ENCODE results near the gene GPATCH1. TPM values are rescaled to one million over a fixed set of nuclear protein-coding genes. Genes with fewer than 3 reads are reported as not detected.
"Not testable (repeated sequence)": the region's sequence is repeated elsewhere in the genome, so short reads cannot be mapped to it uniquely, and the experiment has no call there.

Gene GPATCH1
- total and polyA plus RNA-seq, 2 of the 13 experiments (the other 11 are each of a cell fraction or from before 2014, with no cell fraction given) = 6.8 to 6.9 TPM

- BruUV-seq (replicated peaks) = no TSS peak
- no peaks in the 10 kb centered on the region for H4K20me1 ChIP-seq (ENCODE audit: insufficient read depth, low read length)
- H2AFZ ChIP-seq (ENCODE audit: low read length) = no peak overlapping the region
- 81% methylated on average over 3 of the region's 4 CpGs for WGBS (ENCODE audit: low lambda C conversion rate)
- H3K4me3 ChIP-seq (replicated peaks in 1 of 3; ENCODE audit: insufficient read depth in 1 of 3, low read depth in 2 of 3, low read length in 3 of 3) = no peak overlapping the region
- FAIRE-seq = no peak
- CTCF ChIA-PET (ENCODE audit: low intra/inter-chr PET ratio, low total read pairs) = no interaction called here
- no peaks in the 10 kb centered on the region for H3K27me3 ChIP-seq (ENCODE audit: control insufficient read depth in 1 of 2, insufficient read depth in 2 of 2, low read length in 2 of 2)
- no peaks in the 10 kb centered on the region for H3K79me2 ChIP-seq (ENCODE audit: insufficient read depth, low read length)
- H3K9ac ChIP-seq (ENCODE audit: insufficient read depth, low read depth, low read length) = no peak overlapping the region
- H3K27ac ChIP-seq (ENCODE audit: extremely low read length, insufficient read depth, low read length) = no peak overlapping the region
- no peaks in the 10 kb centered on the region for H3K9me3 ChIP-seq (ENCODE audit: low read length)
- in situ Hi-C loops (cut with HindIII; ENCODE audit: extremely low pct_ligation_motif_present, low pct_unique_long_range_greater_than_20kb) (no loop called here), intact Hi-C loops (cut with micrococcal nuclease; ENCODE audit: unreplicated experiment) (no loop called here)
- TF ChIP-seq IRF9 (CRISPR knock-in tag; IDR thresholded peaks at IDR 0.05; ENCODE audit: borderline replicate concordance) = no peak
- ATAC-seq = no peak
- H3K4me1 ChIP-seq (ENCODE audit: insufficient read depth, low read length) = peaks cover 45% of the 10 kb centered on the region
- DNase-seq (ENCODE audit: low spot score) = no peak
- no peak overlapping the region for H3K4me2 ChIP-seq (ENCODE audit: low read depth, low read length)
- no peaks in the 10 kb centered on the region for H3K36me3 ChIP-seq (replicated peaks in 1 of 2; ENCODE audit: control insufficient read depth in 1 of 2, insufficient read depth in 2 of 2, low read length in 2 of 2)
- POLR2A ChIA-PET = interaction anchor here (1.2 to 1.6 kb wide), 2 partner anchors 15 to 141 kb away, joined by 3 to 14 read pairs; partner anchors contain the start of gene CEBPA
Observed at GRCh38 chr19:33161201-33161600, 80.2 kb downstream of the GPATCH1 start.

- H3K9ac ChIP-seq (ENCODE audit: insufficient read depth, low read depth, low read length) = no peak overlapping the region
- no peak overlapping the region for H2AFZ ChIP-seq (ENCODE audit: low read length)
- no peaks in the 10 kb centered on the region for H3K27me3 ChIP-seq (ENCODE audit: control insufficient read depth in 1 of 2, insufficient read depth in 2 of 2, low read length in 2 of 2)
- ATAC-seq = no peak
- H3K36me3 ChIP-seq (replicated peaks in 1 of 2; ENCODE audit: control insufficient read depth in 1 of 2, insufficient read depth in 2 of 2, low read length in 2 of 2) = no peaks in the 10 kb centered on the region
- WGBS (ENCODE audit: low lambda C conversion rate) = 81% methylated on average over 6 of the region's 6 CpGs
- POLR2A ChIA-PET = no interaction called here
- no peak overlapping the region for H3K27ac ChIP-seq (ENCODE audit: extremely low read length, insufficient read depth, low read length)
- no TSS peak for BruUV-seq (replicated peaks)
- in situ Hi-C loops (cut with HindIII; ENCODE audit: extremely low pct_ligation_motif_present, low pct_unique_long_range_greater_than_20kb) (no loop called here), intact Hi-C loops (cut with micrococcal nuclease; ENCODE audit: unreplicated experiment) (no loop called here)
- no peaks in the 10 kb centered on the region for H4K20me1 ChIP-seq (ENCODE audit: insufficient read depth, low read length)
- no peaks in the 10 kb centered on the region for H3K79me2 ChIP-seq (ENCODE audit: insufficient read depth, low read length)
- no peak for DNase-seq (ENCODE audit: low spot score)
- H3K4me2 ChIP-seq (ENCODE audit: low read depth, low read length) = no peak overlapping the region
- CTCF ChIA-PET (ENCODE audit: low intra/inter-chr PET ratio, low total read pairs) = no interaction called here
- TF ChIP-seq AKAP8 (CRISPR knock-in tag; IDR thresholded peaks at IDR 0.05) (no peak), PRPF4 (IDR thresholded peaks at IDR 0.05; ENCODE audit: low read depth, low read length, poor library complexity, severe bottlenecking) (no peak), FOXK2 (IDR thresholded peaks at IDR 0.05) (no peak), MTERF4 (CRISPR knock-in tag; IDR thresholded peaks at IDR 0.05) (no peak), POGK (CRISPR knock-in tag; conservative IDR thresholded peaks at IDR 0.05) (no peak)
- FAIRE-seq = no peak
- no peak overlapping the region for H3K4me3 ChIP-seq (replicated peaks in 1 of 3; ENCODE audit: insufficient read depth in 1 of 3, low read depth in 2 of 3, low read length in 3 of 3)
- peaks cover 8% of the 10 kb centered on the region for H3K9me3 ChIP-seq (ENCODE audit: low read length)
- H3K4me1 ChIP-seq (ENCODE audit: insufficient read depth, low read length) = peaks cover 28% of the 10 kb centered on the region
Observed at GRCh38 chr19:33163481-33163880, 82.5 kb downstream of the GPATCH1 start.

- H3K9me3 ChIP-seq (ENCODE audit: low read length); H3K4me2 ChIP-seq (ENCODE audit: low read depth, low read length); CTCF ChIA-PET (ENCODE audit: low intra/inter-chr PET ratio, low total read pairs); BruUV-seq (replicated peaks); H3K4me1 ChIP-seq (ENCODE audit: insufficient read depth, low read length); H3K79me2 ChIP-seq (ENCODE audit: insufficient read depth, low read length); H3K27ac ChIP-seq (ENCODE audit: extremely low read length, insufficient read depth, low read length); FAIRE-seq; ATAC-seq; DNase-seq (ENCODE audit: low spot score); H3K27me3 ChIP-seq (ENCODE audit: control insufficient read depth in 1 of 2, insufficient read depth in 2 of 2, low read length in 2 of 2); H3K9ac ChIP-seq (ENCODE audit: insufficient read depth, low read depth, low read length); H2AFZ ChIP-seq (ENCODE audit: low read length); H3K36me3 ChIP-seq (replicated peaks in 1 of 2; ENCODE audit: control insufficient read depth in 1 of 2, insufficient read depth in 2 of 2, low read length in 2 of 2); H3K4me3 ChIP-seq (replicated peaks in 1 of 3; ENCODE audit: insufficient read depth in 1 of 3, low read depth in 2 of 3, low read length in 3 of 3); H4K20me1 ChIP-seq (ENCODE audit: insufficient read depth, low read length); intact Hi-C loops (cut with micrococcal nuclease; ENCODE audit: unreplicated experiment); in situ Hi-C loops (cut with HindIII; ENCODE audit: extremely low pct_ligation_motif_present, low pct_unique_long_range_greater_than_20kb): not testable (repeated sequence)
- WGBS (ENCODE audit: low lambda C conversion rate) = 52% methylated on average over 6 of the region's 6 CpGs
- POLR2A ChIA-PET = interaction anchor here (1.0 kb wide), 1 partner anchor 11 kb away, joined by 6 read pairs; no protein-coding TSS in a partner anchor
Observed at GRCh38 chr19:33166037-33166436, 85.1 kb downstream of the GPATCH1 start.
